Stimulated activated CD4-positive, alpha-beta T cell treated with anti-CD3 and anti-CD28 coated beads, Interleukin-1b, Interleukin-23, amount 100 ng/mL, for 48 hours (primary cell): Measurements from ENCODE around the gene IFITM2.
"Not testable (repeated sequence)": the region's sequence is repeated elsewhere in the genome, so short reads cannot be mapped to it uniquely, and the experiment has no call there.

Experiments
- DNase-seq: peaks from one replicate; pipeline ENCODE4 v3.0.0-alpha.2; 2020

Gene IFITM2

GRCh38 chr11:349270-349954 lies 41.8 kb downstream of the IFITM2 start:
- not testable (repeated sequence) for DNase-seq

DNA sequence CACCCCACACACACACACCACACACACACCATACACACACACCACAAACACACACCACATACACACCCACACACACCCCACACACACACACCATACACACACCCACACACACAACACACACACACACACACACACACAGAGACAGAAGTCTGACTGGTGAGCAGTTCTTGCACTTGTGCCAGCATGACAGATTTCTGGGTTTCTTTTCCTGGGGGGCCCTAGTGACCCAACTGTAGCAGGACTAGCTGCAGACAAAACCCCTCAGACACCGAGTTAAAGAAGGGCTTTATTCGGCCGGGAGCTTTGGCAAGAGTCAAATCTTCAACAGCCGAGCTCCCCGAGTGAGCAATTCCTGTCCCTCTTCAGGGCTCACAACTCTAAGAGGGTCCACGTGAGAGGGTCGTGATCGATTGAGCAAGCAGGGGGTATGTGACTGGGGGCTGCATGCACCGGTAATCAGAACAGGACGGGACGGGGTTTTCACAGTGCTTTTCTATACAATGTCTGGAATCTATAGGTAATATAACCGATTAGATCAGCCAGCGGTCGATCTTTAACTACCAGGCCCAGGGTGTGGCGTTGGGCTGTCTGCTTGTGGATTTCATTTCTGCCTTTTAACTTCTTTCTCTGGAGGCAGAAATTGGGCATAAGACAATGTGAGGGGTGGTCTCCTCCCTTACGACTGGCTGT lies 42.6 kb downstream of the IFITM2 start:
- not testable (repeated sequence) for DNase-seq

DNA sequence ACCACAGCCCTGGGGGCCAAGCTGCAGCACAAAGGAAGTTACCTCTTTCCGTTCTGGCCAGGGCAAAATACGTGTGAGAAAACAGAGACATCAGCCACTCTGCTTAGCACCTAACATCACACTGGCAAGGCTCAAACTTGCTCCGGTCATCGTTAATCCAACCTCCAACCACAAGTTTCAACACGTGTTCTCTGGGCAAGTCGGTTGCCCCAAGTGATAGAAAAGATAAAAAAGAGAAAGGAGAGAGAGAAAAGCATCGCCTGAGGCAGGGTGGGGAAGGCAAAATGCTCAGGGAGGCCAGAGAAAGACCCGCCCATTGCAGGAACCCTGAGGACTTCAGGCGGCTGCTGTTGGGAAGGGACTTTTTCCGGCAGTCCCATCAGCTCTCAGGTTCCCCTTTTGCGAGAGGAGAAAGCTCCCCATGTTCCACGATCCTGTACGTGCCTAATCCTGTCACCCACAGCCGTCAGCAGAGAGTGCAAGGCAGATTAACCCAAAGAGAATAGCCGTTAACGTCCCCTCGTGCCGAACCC lies 43.2 kb downstream of the IFITM2 start:
- no peak for DNase-seq

DNA sequence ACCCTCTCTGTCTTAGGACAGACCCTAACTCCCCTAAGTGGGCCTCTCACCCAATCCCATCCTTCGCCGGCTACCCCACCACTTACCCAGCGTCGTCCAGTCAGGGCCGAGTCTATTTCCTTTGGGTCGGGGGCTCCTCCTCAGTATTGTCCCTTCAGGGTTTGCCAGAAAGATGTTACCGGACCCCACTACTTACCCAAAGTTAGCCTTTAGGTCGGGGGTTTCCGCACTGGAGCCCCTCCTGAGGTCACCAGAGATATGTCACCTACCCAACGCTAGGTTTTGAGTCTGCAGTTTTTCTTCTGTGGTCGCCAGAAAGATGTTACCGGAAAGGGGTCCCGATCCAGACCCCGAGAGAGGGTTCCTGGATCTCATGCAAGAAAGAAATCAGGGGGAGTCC lies 43.8 kb downstream of the IFITM2 start:
- DNase-seq: no peak

DNA sequence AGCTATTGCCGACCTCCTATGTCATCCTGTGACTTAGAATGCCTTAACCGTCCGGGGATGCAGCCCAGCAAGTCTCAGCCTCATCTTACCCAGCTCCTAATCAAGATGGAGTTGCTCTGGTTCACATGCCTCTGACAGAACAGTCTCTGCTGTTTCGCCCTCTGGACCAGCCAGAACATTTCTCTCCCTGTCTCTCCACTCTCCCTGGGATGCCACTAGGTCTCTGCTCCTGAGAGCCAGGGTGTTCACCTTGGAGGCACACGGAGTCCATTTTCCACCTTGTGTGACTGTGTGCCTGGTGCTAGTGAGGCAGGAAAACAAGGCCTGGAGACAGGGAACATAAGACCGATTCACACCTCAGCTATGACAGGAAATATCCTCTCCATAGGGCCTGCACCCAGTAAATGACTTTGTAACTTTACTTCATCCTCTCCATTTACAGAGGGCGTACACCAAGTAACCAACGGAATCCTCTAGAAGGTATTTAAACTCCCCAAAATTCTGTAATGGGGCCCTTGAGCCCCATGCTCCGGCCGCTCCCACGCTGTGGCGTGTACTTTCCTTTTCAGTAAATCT lies 44.9 kb downstream of the IFITM2 start:
- DNase-seq: no peak

DNA sequence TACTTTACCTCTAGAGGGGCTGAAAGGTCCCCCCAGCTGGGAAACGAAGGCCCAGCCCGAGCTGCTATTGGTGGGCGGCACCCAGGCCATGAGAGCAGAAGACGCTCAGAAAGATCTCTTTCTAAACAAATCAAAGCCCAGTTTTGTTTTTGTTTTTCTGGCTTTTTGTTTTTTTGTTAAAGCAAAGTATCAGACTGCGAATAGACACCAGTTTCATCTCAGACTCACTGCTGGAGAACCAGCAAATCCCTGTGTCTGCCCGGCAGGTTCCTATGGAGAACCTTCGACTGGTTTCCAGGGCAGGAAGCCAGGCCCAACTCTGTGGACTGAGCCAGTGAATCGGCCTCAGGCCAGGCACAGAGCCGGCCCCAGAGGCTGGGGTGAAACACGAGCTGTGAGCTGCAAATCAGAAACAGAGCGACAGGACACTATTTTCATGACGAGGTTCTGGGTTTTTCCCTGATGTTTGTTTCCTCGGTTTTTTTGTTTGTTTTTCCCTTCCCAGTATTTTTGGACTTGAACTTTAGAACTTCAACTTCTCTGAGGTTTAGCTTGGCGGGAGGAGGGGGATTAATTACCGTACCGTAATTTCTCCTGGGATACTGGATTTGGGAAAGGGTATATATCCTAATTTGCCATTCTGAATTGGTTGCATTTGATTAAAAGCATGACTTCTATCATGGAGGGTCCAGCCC lies 45.7 kb downstream of the IFITM2 start:
- no peak for DNase-seq

- peak; percentile 91 for DNase-seq
These were observed 48.2 kb downstream of the IFITM2 start for GRCh38 chr11:355581-356458.

- DNase-seq: no peak
These were observed 49.0 kb downstream of the IFITM2 start for GRCh38 chr11:356610-357009.

GRCh38 chr11:357582-357981 lies 50.0 kb downstream of the IFITM2 start:
- no peak for DNase-seq

DNA sequence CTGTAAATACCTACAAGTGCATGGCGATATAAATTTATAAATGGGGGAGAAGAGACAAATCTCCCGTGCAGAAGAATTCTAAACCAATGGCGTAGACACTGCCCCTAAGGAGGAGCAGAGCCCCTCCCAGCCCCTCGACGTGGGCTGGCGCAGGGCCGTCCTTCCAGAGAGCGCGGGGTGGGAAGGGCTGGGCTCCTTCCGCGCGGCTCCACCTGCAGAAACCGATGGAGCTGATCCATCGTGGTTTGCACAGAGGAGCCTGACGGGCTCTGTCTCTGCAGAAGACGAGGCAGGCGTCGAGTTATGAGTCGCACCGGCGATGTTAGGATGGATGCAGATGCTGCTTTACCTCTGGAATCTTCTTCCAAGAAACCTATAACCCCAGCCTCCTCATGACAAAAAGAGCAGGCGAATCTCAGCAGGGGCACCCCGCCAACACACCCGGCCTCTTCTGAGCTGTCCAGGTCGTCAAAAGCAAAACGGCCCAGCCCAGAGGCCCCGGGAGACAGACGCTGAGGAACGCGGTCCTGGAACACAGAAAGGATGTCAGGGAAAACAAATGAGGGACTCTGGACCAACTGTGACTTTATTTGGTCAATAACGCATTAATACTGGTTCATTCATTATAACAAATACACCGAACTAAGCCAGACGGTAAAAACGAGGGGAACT lies 50.6 kb downstream of the IFITM2 start:
- no peak for DNase-seq
